KMS-11 (cell line): ENCODE data around the gene SAG.

Experiments used
- H2AFZ ChIP-seq: fragments of 200-600 bp; sonication (generic); 2 replicates; pipeline ENCODE4 v1.6.1; 2016; ENCODE audit warnings: antibody characterized with exemption, mixed run types, low read depth
- H3K27ac ChIP-seq: fragments of 200-600 bp; sonication (generic); 2 replicates; pipeline ENCODE4 v1.6.1; 2016; ENCODE audit warnings: mild to moderate bottlenecking, mixed run types
- H3K27me3 ChIP-seq: fragments of 200-600 bp; sonication (generic); 2 replicates; pipeline ENCODE4 v1.6.1; 2017; ENCODE audit warnings: mild to moderate bottlenecking, low read depth, mixed run types, moderate library complexity; ENCODE audit not compliant: insufficient read depth
- H3K36me3 ChIP-seq: fragments of 200-600 bp; sonication (generic); 2 replicates; pipeline ENCODE4 v1.6.1; 2017; ENCODE audit warnings: mild to moderate bottlenecking, mixed run types; ENCODE audit not compliant: insufficient read depth
- H3K4me1 ChIP-seq: fragments of 200-600 bp; sonication (generic); 2 replicates; pipeline ENCODE4 v1.6.1; 2016; ENCODE audit warnings: mild to moderate bottlenecking, low read depth, mixed run types; ENCODE audit not compliant: poor library complexity, severe bottlenecking
- H3K4me2 ChIP-seq: fragments of 200-600 bp; sonication (generic); 2 replicates; pipeline ENCODE4 v1.7.0; 2016; ENCODE audit warnings: mild to moderate bottlenecking, mixed run types
- H3K4me3 ChIP-seq: fragments of 200-600 bp; sonication (generic); IDR thresholded peaks from 2 replicates; pipeline ENCODE4 v1.6.1; 2017; ENCODE audit warnings: low read depth, low read length, mixed read lengths; ENCODE audit not compliant: insufficient read depth
- H3K79me2 ChIP-seq: fragments of 200-600 bp; sonication (generic); 2 replicates; pipeline ENCODE4 v1.6.1; 2016; ENCODE audit warnings: low read depth, mixed run types; ENCODE audit not compliant: insufficient read depth
- H3K9ac ChIP-seq: fragments of 200-600 bp; sonication (generic); 2 replicates; pipeline ENCODE4 v1.6.1; 2016; ENCODE audit warnings: mild to moderate bottlenecking, mixed run types
- H4K20me1 ChIP-seq: fragments of 200-600 bp; sonication (generic); 2 replicates; pipeline ENCODE4 v1.6.1; 2016; ENCODE audit warnings: mild to moderate bottlenecking, mixed run types; ENCODE audit not compliant: insufficient read depth
- CTCF ChIP-seq: fragments of 200-600 bp; sonication (generic); conservative IDR thresholded peaks from 2 replicates; pipeline ENCODE4 v1.6.1; 2017; ENCODE audit warnings: low read depth, mild to moderate bottlenecking, antibody characterized with exemption, low read length, moderate library complexity, mixed read lengths

The SAG gene

GRCh38 chr2:233380995-233381637, 73.5 kb downstream of the SAG start:
- Histone ChIP-seq H3K36me3 (no peaks in the 10 kb centered on the region), H3K79me2 (no peaks in the 10 kb centered on the region; the same call in 1 of the 2 replicates), H3K27ac (no peak overlapping the region), H4K20me1 (no peaks in the 10 kb centered on the region), H3K4me1 (peaks cover 6% of the 10 kb centered on the region), H3K9ac (no peak overlapping the region), H3K27me3 (no peaks in the 10 kb centered on the region), H2AFZ (no peak overlapping the region), H3K4me3 (no peak overlapping the region), H3K4me2 (no peak overlapping the region)
- TF ChIP-seq CTCF, result no peak

- H3K4me3 ChIP-seq, result no peak overlapping the region
- no peaks in the 10 kb centered on the region; the same call in 1 of the 2 replicates for H3K79me2 ChIP-seq
- no peaks in the 10 kb centered on the region for H3K36me3 ChIP-seq
- no peak for TF ChIP-seq CTCF
- no peak overlapping the region for H3K4me2 ChIP-seq
- peaks cover under 1% of the 10 kb centered on the region for H3K4me1 ChIP-seq
- no peak overlapping the region for H2AFZ ChIP-seq
- no peaks in the 10 kb centered on the region for H3K27me3 ChIP-seq
- no peak overlapping the region for H3K27ac ChIP-seq
- no peaks in the 10 kb centered on the region for H4K20me1 ChIP-seq
- H3K9ac ChIP-seq, result no peak overlapping the region
Measured at GRCh38 chr2:233381638-233381995, 74.0 kb downstream of the SAG start.

- TF ChIP-seq CTCF, result no peak
- H3K27me3 ChIP-seq, result no peaks in the 10 kb centered on the region
- H4K20me1 ChIP-seq, result no peaks in the 10 kb centered on the region
- H3K27ac ChIP-seq, result no peak overlapping the region
- H3K4me2 ChIP-seq, result no peak overlapping the region
- no peak overlapping the region for H3K4me3 ChIP-seq
- H2AFZ ChIP-seq, result no peak overlapping the region
- H3K36me3 ChIP-seq, result no peaks in the 10 kb centered on the region
- H3K9ac ChIP-seq, result no peak overlapping the region
- peaks cover 5% of the 10 kb centered on the region; the same call in 1 of the 2 replicates for H3K79me2 ChIP-seq
- H3K4me1 ChIP-seq, result no peaks in the 10 kb centered on the region
Measured at GRCh38 chr2:233384015-233384414, 76.4 kb downstream of the SAG start.

- Histone ChIP-seq H3K27ac (no peak overlapping the region), H3K9ac (no peak overlapping the region), H3K36me3 (no peaks in the 10 kb centered on the region), H3K4me2 (no peak overlapping the region), H3K79me2 (peaks cover 5% of the 10 kb centered on the region; the same call in 1 of the 2 replicates), H3K4me1 (no peaks in the 10 kb centered on the region), H4K20me1 (no peaks in the 10 kb centered on the region), H3K4me3 (no peak overlapping the region), H2AFZ (no peak overlapping the region), H3K27me3 (no peaks in the 10 kb centered on the region)
- TF ChIP-seq CTCF, result no peak
Measured at GRCh38 chr2:233384811-233385488, 77.3 kb downstream of the SAG start.
